HL-60 (cell line): Measurements from ENCODE around the gene AFF3.

ENCODE experiments used
- POLR2AphosphoS5 ChIP-seq: IDR thresholded peaks from 2 replicates; pipeline ENCODE4 v1.6.1; 2012; ENCODE audit warnings: low read depth
- TF ChIP-seq, protein P1 (sequence below): IDR thresholded peaks from one replicate; pipeline ENCODE4 v1.5.1; 2011; ENCODE audit warnings: low read length, control low read depth, inconsistent platforms; ENCODE audit not compliant: insufficient read depth

DNA sequence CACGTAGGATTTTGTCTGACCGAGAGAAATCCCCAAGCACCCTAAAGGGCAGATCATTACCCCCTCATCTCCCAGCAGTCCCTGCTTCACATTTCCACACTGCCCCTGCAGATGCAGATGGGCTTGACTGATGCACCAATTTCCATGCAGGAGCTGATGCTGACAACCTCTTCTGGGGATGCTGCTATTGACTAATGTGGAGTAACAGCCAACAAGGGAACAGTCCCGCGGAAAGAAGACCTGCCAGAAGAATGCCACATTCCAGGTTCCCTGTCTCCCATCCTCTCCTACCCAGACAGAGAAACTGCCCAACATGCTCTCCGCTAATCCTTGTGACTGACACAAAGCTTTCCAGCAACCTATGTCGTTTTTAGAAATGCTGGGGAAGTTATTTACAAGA is 91.7 kb downstream of the AFF3 start:
- TF ChIP-seq, protein P1, sequence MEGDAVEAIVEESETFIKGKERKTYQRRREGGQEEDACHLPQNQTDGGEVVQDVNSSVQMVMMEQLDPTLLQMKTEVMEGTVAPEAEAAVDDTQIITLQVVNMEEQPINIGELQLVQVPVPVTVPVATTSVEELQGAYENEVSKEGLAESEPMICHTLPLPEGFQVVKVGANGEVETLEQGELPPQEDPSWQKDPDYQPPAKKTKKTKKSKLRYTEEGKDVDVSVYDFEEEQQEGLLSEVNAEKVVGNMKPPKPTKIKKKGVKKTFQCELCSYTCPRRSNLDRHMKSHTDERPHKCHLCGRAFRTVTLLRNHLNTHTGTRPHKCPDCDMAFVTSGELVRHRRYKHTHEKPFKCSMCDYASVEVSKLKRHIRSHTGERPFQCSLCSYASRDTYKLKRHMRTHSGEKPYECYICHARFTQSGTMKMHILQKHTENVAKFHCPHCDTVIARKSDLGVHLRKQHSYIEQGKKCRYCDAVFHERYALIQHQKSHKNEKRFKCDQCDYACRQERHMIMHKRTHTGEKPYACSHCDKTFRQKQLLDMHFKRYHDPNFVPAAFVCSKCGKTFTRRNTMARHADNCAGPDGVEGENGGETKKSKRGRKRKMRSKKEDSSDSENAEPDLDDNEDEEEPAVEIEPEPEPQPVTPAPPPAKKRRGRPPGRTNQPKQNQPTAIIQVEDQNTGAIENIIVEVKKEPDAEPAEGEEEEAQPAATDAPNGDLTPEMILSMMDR = no peak
- no peak for TF ChIP-seq POLR2AphosphoS5
